NCI-H510A (cell line): Measurements from ENCODE around the gene CADM1.

Experiments used
- DNase-seq: peaks from one replicate; lab custom pipeline; 2025; lab: John Stamatoyannopoulos, UW

Gene CADM1

GRCh38 chr11:115398333-115399080 lies 105.7 kb downstream of the CADM1 start:
- DNase-seq = no peak

GRCh38 chr11:115396533-115396932 lies 107.7 kb downstream of the CADM1 start:
- no peak for DNase-seq

GRCh38 chr11:115393950-115394349 lies 110.3 kb downstream of the CADM1 start:
- no peak for DNase-seq

- peak; percentile 23 for DNase-seq
Observed at GRCh38 chr11:115391598-115391997, 112.6 kb downstream of the CADM1 start.

- DNase-seq = no peak
Observed at GRCh38 chr11:115391160-115391559, 113.1 kb downstream of the CADM1 start.

- no peak for DNase-seq
Observed at GRCh38 chr11:115390441-115390840, 113.8 kb downstream of the CADM1 start.

- DNase-seq = no peak
Observed at GRCh38 chr11:115389790-115390189, 114.4 kb downstream of the CADM1 start.

GRCh38 chr11:115385226-115385625 lies 119.0 kb downstream of the CADM1 start:
- no peak for DNase-seq

GRCh38 chr11:115384236-115384635 lies 120.0 kb downstream of the CADM1 start:
- no peak for DNase-seq

GRCh38 chr11:115383431-115383830 lies 120.8 kb downstream of the CADM1 start:
- no peak for DNase-seq

- DNase-seq = no peak
Observed at GRCh38 chr11:115379528-115379927, 124.7 kb downstream of the CADM1 start.

- DNase-seq = no peak
Observed at GRCh38 chr11:115378557-115378956, 125.7 kb downstream of the CADM1 start.

GRCh38 chr11:115377882-115378296 lies 126.3 kb downstream of the CADM1 start:
- no peak for DNase-seq

- DNase-seq = no peak
Observed at GRCh38 chr11:115368616-115369015, 135.6 kb downstream of the CADM1 start.

- no peak for DNase-seq
Observed at GRCh38 chr11:115366826-115367225, 137.4 kb downstream of the CADM1 start.

GRCh38 chr11:115365907-115366306 lies 138.3 kb downstream of the CADM1 start:
- DNase-seq = no peak

GRCh38 chr11:115364896-115365295 lies 139.3 kb downstream of the CADM1 start:
- DNase-seq = no peak

GRCh38 chr11:115363921-115364320 lies 140.3 kb downstream of the CADM1 start:
- DNase-seq = no peak

- no peak for DNase-seq
Observed at GRCh38 chr11:115363426-115363825, 140.8 kb downstream of the CADM1 start.

GRCh38 chr11:115362997-115363396 lies 141.2 kb downstream of the CADM1 start:
- DNase-seq = no peak

GRCh38 chr11:115361025-115361424 lies 143.2 kb downstream of the CADM1 start:
- DNase-seq = no peak

- no peak for DNase-seq
Observed at GRCh38 chr11:115360186-115360824, 143.9 kb downstream of the CADM1 start.

- DNase-seq = no peak
Observed at GRCh38 chr11:115357066-115357465, 147.1 kb downstream of the CADM1 start.
